Measurements from ENCODE around the gene ITGB6. TPM values are rescaled to one million over a fixed set of nuclear protein-coding genes. Genes with fewer than 3 reads are reported as not detected.
A peak's percentile ranks its signal among the peaks of the same experiment; 100 is the strongest.

Gene ITGB6
- total RNA-seq (302 TPM), polyA plus RNA-seq (ENCODE audit: insufficient read depth, low read depth, low replicate concordance) (13.4 TPM)
- long read RNA-seq, donor 1: 0 reads
- long read RNA-seq, donor 2, full-length matches to known transcripts: 5 of 5 reads
- long read RNA-seq, donor 2, partial matches to known transcripts: 0 of 5 reads
- long read RNA-seq, donor 2, other reads (novel, unspliced or antisense): 0 of 5 reads
- long read RNA-seq, donor 3, full-length matches to known transcripts: 3 of 11 reads
- long read RNA-seq, donor 3, partial matches to known transcripts: 8 of 11 reads
- long read RNA-seq, donor 3, other reads (novel, unspliced or antisense): 0 of 11 reads
- long read RNA-seq, donor 4: 0 reads
- long read RNA-seq, donor 5: 0 reads
- long read RNA-seq, donor 6, full-length matches to known transcripts: 1 of 1 reads
- long read RNA-seq, donor 6, partial matches to known transcripts: 0 of 1 reads
- long read RNA-seq, donor 6, other reads (novel, unspliced or antisense): 0 of 1 reads
- long read RNA-seq, donor 7, full-length matches to known transcripts: 124 of 322 reads
- long read RNA-seq, donor 7, partial matches to known transcripts: 40 of 322 reads
- long read RNA-seq, donor 7, other reads (novel, unspliced or antisense): 158 of 322 reads
- long read RNA-seq, donor 8, full-length matches to known transcripts: 1 of 1 reads
- long read RNA-seq, donor 8, partial matches to known transcripts: 0 of 1 reads
- long read RNA-seq, donor 8, other reads (novel, unspliced or antisense): 0 of 1 reads
- long read RNA-seq, donor 9, full-length matches to known transcripts: 1 of 1 reads
- long read RNA-seq, donor 9, partial matches to known transcripts: 0 of 1 reads
- long read RNA-seq, donor 9, other reads (novel, unspliced or antisense): 0 of 1 reads
- long read RNA-seq, donor 10, full-length matches to known transcripts: 1 of 1 reads
- long read RNA-seq, donor 10, partial matches to known transcripts: 0 of 1 reads
- long read RNA-seq, donor 10, other reads (novel, unspliced or antisense): 0 of 1 reads

GRCh38 chr2:160199683-160200389, at the start of gene ITGB6:
TSS of gene ITGB6 (minus strand) at chr2:160200272. CDS start at chr2:160200063, 209 bp downstream.
- Histone ChIP-seq H3K9me3 (ENCODE audit: control insufficient read depth in 2 of 3, insufficient read depth in 1 of 3, low read length in 3 of 3) (no peaks in the 10 kb centered on the region), H3K27me3 (ENCODE audit: control insufficient read depth, insufficient read depth, low read length) (no peaks in the 10 kb centered on the region), H3K4me1 (ENCODE audit: control insufficient read depth in 2 of 3, insufficient read depth in 2 of 3, low read depth in 1 of 3, low read length in 3 of 3) (peaks cover 0 to under 1% (median 0%) of the 10 kb centered on the region in 3 donors), H3K27ac (ENCODE audit: low read depth in 2 of 2, low read length in 2 of 2) (peak within 1 kb of the TSS; percentile 16 to 36), H3K4me3 (ENCODE audit: low read length in 3 of 3) (peak within 1 kb of the TSS; percentile 45 to 55 (median 55)), H3K36me3 (ENCODE audit: control insufficient read depth in 2 of 3, insufficient read depth in 3 of 3, low read length in 3 of 3) (no peaks in the 10 kb centered on the region), H3K9ac (ENCODE audit: low read length in 3 of 3) (peak within 1 kb of the TSS; percentile 9 to 38 (median 17))
- DNase-seq (peak in 2 of 5 donors; percentile 56 to 61), FAIRE-seq (no peak)
- intact Hi-C loops (cut with DNase I): no loop called here
- no peak for TF ChIP-seq CTCF (IDR thresholded peaks at IDR 0.05; ENCODE audit: borderline replicate concordance, extremely low read depth, insufficient read depth)

- H3K36me3 ChIP-seq (ENCODE audit: control insufficient read depth in 2 of 3, insufficient read depth in 3 of 3, low read length in 3 of 3): no peaks in the 10 kb centered on the region
- H3K27ac ChIP-seq (ENCODE audit: low read depth in 2 of 2, low read length in 2 of 2): no peak overlapping the region
- peaks cover 2 to 20% (median 19%) of the 10 kb centered on the region in 3 donors for H3K4me1 ChIP-seq (ENCODE audit: control insufficient read depth in 2 of 3, insufficient read depth in 2 of 3, low read depth in 1 of 3, low read length in 3 of 3)
- no peaks in the 10 kb centered on the region for H3K27me3 ChIP-seq (ENCODE audit: control insufficient read depth, insufficient read depth, low read length)
- no peak for TF ChIP-seq CTCF (IDR thresholded peaks at IDR 0.05; ENCODE audit: borderline replicate concordance, extremely low read depth, insufficient read depth)
- no peak for FAIRE-seq
- H3K9me3 ChIP-seq (ENCODE audit: control insufficient read depth in 2 of 3, insufficient read depth in 1 of 3, low read length in 3 of 3): no peaks in the 10 kb centered on the region
- no peak for DNase-seq
- intact Hi-C loops (cut with DNase I): no loop called here
- no peak overlapping the region for H3K9ac ChIP-seq (ENCODE audit: low read length in 3 of 3)
- no peak overlapping the region for H3K4me3 ChIP-seq (ENCODE audit: low read length in 3 of 3)
These were observed 47.4 kb upstream of the ITGB6 start for GRCh38 chr2:160247296-160248035.

- Histone ChIP-seq H3K36me3 (ENCODE audit: control insufficient read depth in 2 of 3, insufficient read depth in 3 of 3, low read length in 3 of 3) (no peaks in the 10 kb centered on the region), H3K27me3 (ENCODE audit: control insufficient read depth, insufficient read depth, low read length) (no peaks in the 10 kb centered on the region), H3K27ac (ENCODE audit: low read depth in 2 of 2, low read length in 2 of 2) (peak overlapping the region; percentile 37 to 49), H3K9me3 (ENCODE audit: control insufficient read depth in 2 of 3, insufficient read depth in 1 of 3, low read length in 3 of 3) (no peaks in the 10 kb centered on the region), H3K4me1 (ENCODE audit: control insufficient read depth in 2 of 3, insufficient read depth in 2 of 3, low read depth in 1 of 3, low read length in 3 of 3) (peaks cover 2 to 26% (median 19%) of the 10 kb centered on the region in 3 donors), H3K9ac (ENCODE audit: low read length in 3 of 3) (no peak overlapping the region), H3K4me3 (ENCODE audit: low read length in 3 of 3) (no peak overlapping the region)
- intact Hi-C loops (cut with DNase I): no loop called here
- TF ChIP-seq CTCF (IDR thresholded peaks at IDR 0.05; ENCODE audit: borderline replicate concordance, extremely low read depth, insufficient read depth): no peak
- no peak for DNase-seq
- FAIRE-seq: no peak
These were observed 46.3 kb upstream of the ITGB6 start for GRCh38 chr2:160246356-160246755.

Data from kidney (tissue), 22 donors.